Endothelial cell of umbilical vein (primary cell): Measurements from ENCODE around the gene SORCS2. TPM values are rescaled to one million over a fixed set of nuclear protein-coding genes. Genes with fewer than 3 reads are reported as not detected.

Source experiments
- BruUV-seq: library from RNA; stranded (reverse); fragments of 400-500 nt; replicated peaks from 2 replicates; lab custom pipeline; 2021; lab: Mats Ljungman, UMichigan
- CTCF ChIA-PET: fragments of 300-600, 350-600 bp; sonication (Branson Sonifier 250); formaldehyde crosslinking; loops from one replicate; lab custom pipeline; 2021; ENCODE audit warnings: antibody characterized with exemption, inconsistent platforms; lab: Charles Lee
- POLR2A ChIA-PET: fragments of 300-600, 350-600 bp; sonication (Branson Sonifier 250); formaldehyde crosslinking; loops from one replicate; lab custom pipeline; 2021; ENCODE audit warnings: antibody characterized with exemption, inconsistent platforms; lab: Charles Lee
- DNase-seq: peaks from one replicate; pipeline ENCODE4 v3.0.0-alpha.2; 2011; ENCODE audit warnings: low read depth, low spot score
- FAIRE-seq: peaks from 2 replicates; lab custom pipeline; 2011; peaks lifted over from hg19 to GRCh38; lab: Jason Lieb, UNC
- H2AFZ ChIP-seq: 2 replicates; pipeline ENCODE4 v1.6.0; 2012; ENCODE audit warnings: low read depth, low read length, control low read depth, inconsistent platforms
- H3K27ac ChIP-seq: 2 replicates; pipeline ENCODE4 v1.5.1; 2011; ENCODE audit warnings: low read depth, mild to moderate bottlenecking, control low read depth, low read length, moderate library complexity; ENCODE audit not compliant: insufficient read depth
- H3K27me3 ChIP-seq, 2 experiments: 2 replicates each; pipeline versions ENCODE4 v1.6.0 to v1.6.1; 2011; ENCODE audit warnings: low read length in 2 of 2, mixed read lengths in 1 of 2; ENCODE audit not compliant: control insufficient read depth in 2 of 2, insufficient read depth in 2 of 2
- H3K36me3 ChIP-seq, 2 experiments: 2 replicates in 1 of 2; 3 replicates in 1 of 2; pipeline ENCODE4 v1.5.1; 2011; ENCODE audit warnings: low read length in 2 of 2, mild to moderate bottlenecking in 1 of 2, moderate library complexity in 1 of 2; ENCODE audit not compliant: control insufficient read depth in 2 of 2, insufficient read depth in 2 of 2; ENCODE audit errors: extremely low read depth in 1 of 2
- H3K4me1 ChIP-seq: 3 replicates; pipeline ENCODE4 v1.5.1; 2011; ENCODE audit warnings: mild to moderate bottlenecking, low read length; ENCODE audit not compliant: control insufficient read depth, insufficient read depth; ENCODE audit errors: extremely low read depth
- H3K4me2 ChIP-seq: 2 replicates; pipeline ENCODE4 v1.6.1; 2011; ENCODE audit warnings: low read length, control low read depth, mixed read lengths; ENCODE audit not compliant: insufficient read depth
- H3K4me3 ChIP-seq, 3 experiments: fragments of 200-600 bp in 1 of 3; sonication (generic), shearing (Covaris generic) in 1 of 3; replicated peaks in 1 of 3; 2 replicates each; pipeline ENCODE4 v1.5.1; 2011 to 2016; ENCODE audit warnings: control low read depth in 3 of 3, low read length in 3 of 3, mild to moderate bottlenecking in 2 of 3, inconsistent platforms in 1 of 3, low read depth in 1 of 3, moderate library complexity in 1 of 3; ENCODE audit not compliant: insufficient read depth in 1 of 3
- H3K79me2 ChIP-seq: 2 replicates; pipeline ENCODE4 v1.6.0; 2012; ENCODE audit warnings: low read length, inconsistent platforms; ENCODE audit not compliant: control insufficient read depth, insufficient read depth
- H3K9ac ChIP-seq: replicated peaks from 2 replicates; pipeline ENCODE3; 2011; ENCODE audit warnings: low read length, control low read depth; ENCODE audit not compliant: insufficient read depth; ENCODE audit errors: extremely low read depth
- H3K9me1 ChIP-seq: replicated peaks from 3 replicates; pipeline ENCODE4 v1.6.0; 2011; ENCODE audit warnings: mild to moderate bottlenecking, low read length; ENCODE audit not compliant: control insufficient read depth, insufficient read depth; ENCODE audit errors: extremely low read depth
- H3K9me3 ChIP-seq: replicated peaks from 2 replicates; pipeline ENCODE4 v1.5.1; 2012; ENCODE audit warnings: low read length, inconsistent platforms; ENCODE audit not compliant: control insufficient read depth, insufficient read depth
- H4K20me1 ChIP-seq: replicated peaks from 2 replicates; pipeline ENCODE3; 2011; ENCODE audit warnings: mild to moderate bottlenecking, low read length; ENCODE audit not compliant: control insufficient read depth, insufficient read depth; ENCODE audit errors: extremely low read depth
- CTCF ChIP-seq, 2 donors: IDR thresholded peaks; 1 replicate in 1 of 2; 2 replicates in 1 of 2; pipeline ENCODE4 v1.5.1; 2011; ENCODE audit warnings: low read length in 2 of 2, mild to moderate bottlenecking in 2 of 2, moderate library complexity in 2 of 2, control low read depth in 1 of 2, inconsistent platforms in 1 of 2, low read depth in 1 of 2; ENCODE audit not compliant: insufficient read depth in 1 of 2; ENCODE audit errors: extremely low read depth in 1 of 2
- EZH2 ChIP-seq: IDR thresholded peaks from 2 replicates; pipeline ENCODE4 v1.6.1; 2012; ENCODE audit warnings: borderline replicate concordance, low read depth, mild to moderate bottlenecking, moderate library complexity, low read length, inconsistent platforms; ENCODE audit not compliant: severe bottlenecking
- FOS ChIP-seq: IDR thresholded peaks from 2 replicates; pipeline ENCODE4 v1.6.1; 2011; ENCODE audit warnings: mild to moderate bottlenecking, low read length, moderate library complexity, borderline replicate concordance; ENCODE audit not compliant: insufficient read depth
- GATA2 ChIP-seq: IDR thresholded peaks from 2 replicates; pipeline ENCODE4 v1.7.0; 2011; ENCODE audit warnings: low read depth, mild to moderate bottlenecking, moderate library complexity, mixed read lengths, low read length; ENCODE audit not compliant: insufficient read length, insufficient read depth
- JUN ChIP-seq: IDR thresholded peaks from 2 replicates; pipeline ENCODE4 v1.6.1; 2011; ENCODE audit warnings: borderline replicate concordance, low read depth; ENCODE audit not compliant: insufficient read length, insufficient read depth
- MAX ChIP-seq: IDR thresholded peaks from 2 replicates; pipeline ENCODE4 v1.6.1; 2011; ENCODE audit not compliant: insufficient read depth, insufficient read length
- MYC ChIP-seq: IDR thresholded peaks from one replicate; pipeline ENCODE4 v1.6.1; 2011; ENCODE audit warnings: mild to moderate bottlenecking, low read depth, low read length
- POLR2A ChIP-seq: IDR thresholded peaks from 2 replicates; pipeline ENCODE4 v1.6.1; 2012; ENCODE audit warnings: low read depth, mild to moderate bottlenecking, control low read depth, low read length
- POLR2AphosphoS5 ChIP-seq: IDR thresholded peaks from 2 replicates; pipeline ENCODE4 v1.6.1; 2012; ENCODE audit warnings: low read depth, mild to moderate bottlenecking, control low read depth, low read length, moderate library complexity; ENCODE audit not compliant: insufficient read depth
- dilution Hi-C: fragments of 300-500 bp; cut with MboI; formaldehyde crosslinking; loops from one replicate; pipeline ENCODE4 v1.15.0; 2019; ENCODE audit warnings: low sequenced_read_pairs; ENCODE audit not compliant: extremely low pct_ligation_motif_present
- intact Hi-C: fragments of 100-400 bp; cut with micrococcal nuclease; formaldehyde crosslinking; loops from one replicate; pipeline ENCODE4 v1.10.0; 2022
- polyA plus RNA-seq, 4 experiments: library from polyadenylated mRNA; depleted of rRNA in 3 of 4; stranded (reverse) in 3 of 4; unstranded in 1 of 4; fragments of >200 nt; gene quantifications; 2 replicates each; pipeline versions ENCODE4 v1.2.1 to v1.2.3, GENCODE V29; 2011 to 2012; ENCODE audit warnings: missing spikeins in 1 of 4
- total RNA-seq: library from RNA; stranded (reverse); gene quantifications from 2 replicates; pipeline ENCODE4 v1.2.3, GENCODE V29; 2021

Gene SORCS2
- total and polyA plus RNA-seq, 2 donors (not counting 3 experiments of a cell fraction or from before 2014, with no cell fraction given): not detected

- FAIRE-seq (no peak), DNase-seq (no peak)
- Histone ChIP-seq H3K36me3 (no peaks in the 10 kb centered on the region), H3K27ac (no peak overlapping the region), H2AFZ (no peak overlapping the region), H3K9me1 (no peaks in the 10 kb centered on the region), H3K9ac (no peak overlapping the region), H3K4me1 (no peaks in the 10 kb centered on the region), H3K9me3 (no peaks in the 10 kb centered on the region), H4K20me1 (no peaks in the 10 kb centered on the region), H3K79me2 (no peaks in the 10 kb centered on the region), H3K27me3 (no peaks in the 10 kb centered on the region), H3K4me3 (no peak overlapping the region), H3K4me2 (no peak overlapping the region)
- dilution Hi-C loops: no loop called here
- no peak for TF ChIP-seq GATA2
- no peak for TF ChIP-seq POLR2A
- TF ChIP-seq JUN: no peak
- TF ChIP-seq CTCF (IDR thresholded peaks at IDR 0.05; ENCODE audit: extremely low read depth in 1 of 2, insufficient read depth in 1 of 2, low read depth in 1 of 2, low read length in 2 of 2): no peak
- no peak for TF ChIP-seq MYC
- no peak for TF ChIP-seq MAX
- TF ChIP-seq POLR2AphosphoS5: no peak
- TF ChIP-seq FOS: no peak
- TF ChIP-seq EZH2: no peak
- POLR2A ChIA-PET: no interaction called here
- no TSS peak for BruUV-seq
- CTCF ChIA-PET: no interaction called here
- intact Hi-C loops: no loop called here
Measured at GRCh38 chr4:7430368-7430964, 238.1 kb downstream of the SORCS2 start.
